Astrocyte (in vitro differentiated cells and primary cell): Measurements from ENCODE around the gene KIAA1614. TPM values are rescaled to one million over a fixed set of nuclear protein-coding genes. Genes with fewer than 3 reads are reported as not detected.

Experiments used
- DNase-seq: peaks from one replicate; pipeline ENCODE4 v3.0.0-alpha.2; 2010; ENCODE audit warnings: low read depth
- FAIRE-seq: peaks from 2 replicates; lab custom pipeline; 2011; peaks lifted over from hg19 to GRCh38; lab: Jason Lieb, UNC
- H2AFZ ChIP-seq: 2 replicates; pipeline ENCODE4 v1.6.0; 2012; ENCODE audit warnings: low read depth, low read length, inconsistent platforms
- H3K27ac ChIP-seq: 2 replicates; pipeline ENCODE4 v1.5.1; 2011; ENCODE audit warnings: low read depth, low read length, inconsistent platforms
- H3K27me3 ChIP-seq: 2 replicates; pipeline ENCODE4 v1.6.0; 2011; ENCODE audit warnings: low read length, inconsistent platforms; ENCODE audit not compliant: insufficient read depth
- H3K36me3 ChIP-seq: 2 replicates; pipeline ENCODE4 v1.5.1; 2011; ENCODE audit warnings: low read length, inconsistent platforms; ENCODE audit not compliant: insufficient read depth
- H3K4me1 ChIP-seq: 2 replicates; pipeline ENCODE4 v1.5.1; 2011; ENCODE audit warnings: low read length, inconsistent platforms; ENCODE audit not compliant: insufficient read depth
- H3K4me2 ChIP-seq: 2 replicates; pipeline ENCODE4 v1.6.0; 2012; ENCODE audit warnings: low read length, inconsistent platforms
- H3K4me3 ChIP-seq: 2 replicates; pipeline ENCODE4 v1.5.1; 2011; ENCODE audit warnings: low read depth, mild to moderate bottlenecking, low read length, inconsistent platforms; ENCODE audit not compliant: insufficient read depth
- H3K79me2 ChIP-seq: 2 replicates; pipeline ENCODE4 v1.6.0; 2012; ENCODE audit warnings: mild to moderate bottlenecking, low read length, inconsistent platforms; ENCODE audit not compliant: insufficient read depth
- H3K9ac ChIP-seq: 2 replicates; pipeline ENCODE4 v1.6.0; 2012; ENCODE audit warnings: mild to moderate bottlenecking, low read length, inconsistent platforms
- H3K9me3 ChIP-seq: 2 replicates; pipeline ENCODE4 v1.5.1; 2012; ENCODE audit warnings: low read depth, mild to moderate bottlenecking, low read length, inconsistent platforms; ENCODE audit not compliant: insufficient read depth
- H4K20me1 ChIP-seq: 2 replicates; pipeline ENCODE4 v1.6.0; 2012; ENCODE audit warnings: low read length, inconsistent platforms; ENCODE audit not compliant: insufficient read depth
- H3K27ac Mint-ChIP-seq: one replicate; pipeline ENCODE4 v1.8.0; 2021; ENCODE audit warnings: mild to moderate bottlenecking, mixed read lengths; ENCODE audit not compliant: unreplicated experiment
- H3K27me3 Mint-ChIP-seq: one replicate; pipeline ENCODE4 v1.8.0; 2021; ENCODE audit warnings: low read depth, mixed read lengths; ENCODE audit not compliant: unreplicated experiment
- H3K36me3 Mint-ChIP-seq: one replicate; pipeline ENCODE4 v1.8.0; 2021; ENCODE audit warnings: low read depth, mixed read lengths; ENCODE audit not compliant: unreplicated experiment
- H3K4me1 Mint-ChIP-seq: one replicate; pipeline ENCODE4 v1.8.0; 2021; ENCODE audit warnings: low read depth, mixed read lengths; ENCODE audit not compliant: unreplicated experiment
- H3K4me3 Mint-ChIP-seq: one replicate; pipeline ENCODE4 v1.8.0; 2021; ENCODE audit warnings: mild to moderate bottlenecking, moderate library complexity, mixed read lengths; ENCODE audit not compliant: unreplicated experiment
- H3K9me3 Mint-ChIP-seq: one replicate; pipeline ENCODE4 v1.8.0; 2021; ENCODE audit warnings: mild to moderate bottlenecking, mixed read lengths; ENCODE audit not compliant: unreplicated experiment
- CTCF ChIP-seq: IDR thresholded peaks from 2 replicates; pipeline ENCODE4 v1.5.1; 2011; ENCODE audit warnings: low read depth, mild to moderate bottlenecking, inconsistent platforms, low read length, moderate library complexity; ENCODE audit not compliant: insufficient read depth
- EZH2 ChIP-seq: IDR thresholded peaks from 2 replicates; pipeline ENCODE4 v1.6.1; 2012; ENCODE audit warnings: mild to moderate bottlenecking, low read length, inconsistent platforms; ENCODE audit not compliant: insufficient read depth
- total RNA-seq: library from RNA; stranded (reverse); gene quantifications from 2 replicates; pipeline ENCODE4 v1.2.1, GENCODE V29; 2021

The KIAA1614 gene
- total RNA-seq, 1 donor from 2014 or later: 0.84 TPM

- peaks cover 23% of the 10 kb centered on the region for H3K36me3 Mint-ChIP-seq
- no peaks in the 10 kb centered on the region for H3K79me2 ChIP-seq
- DNase-seq: no peak
These were observed 39.9 kb downstream of the KIAA1614 start for GRCh38 chr1:180952657-180953013.

GRCh38 chr1:180953291-180954004, 40.8 kb downstream of the KIAA1614 start:
- DNase-seq (no peak), FAIRE-seq (no peak)
- H4K20me1 ChIP-seq: peaks cover 16% of the 10 kb centered on the region
- Mint-ChIP-seq H3K4me3 (no peak overlapping the region), H3K27me3 (no peaks in the 10 kb centered on the region), H3K36me3 (peaks cover 22% of the 10 kb centered on the region), H3K9me3 (peaks cover 4% of the 10 kb centered on the region), H3K27ac (no peak overlapping the region), H3K4me1 (no peaks in the 10 kb centered on the region)
- H3K4me2 ChIP-seq: peak overlapping the region; percentile 88
- no peaks in the 10 kb centered on the region for H3K27me3 ChIP-seq
- peak overlapping the region; percentile 66 for H2AFZ ChIP-seq
- peak overlapping the region; percentile 60 for H3K9ac ChIP-seq
- H3K36me3 ChIP-seq: no peaks in the 10 kb centered on the region
- TF ChIP-seq CTCF (no peak), EZH2 (no peak)
- H3K4me3 ChIP-seq: peak overlapping the region; percentile 51
- H3K4me1 ChIP-seq: peaks cover 8% of the 10 kb centered on the region
- H3K9me3 ChIP-seq: no peaks in the 10 kb centered on the region
- H3K79me2 ChIP-seq: no peaks in the 10 kb centered on the region
- H3K27ac ChIP-seq: no peak overlapping the region

More at GRCh38 chr1:180952657-180953013, 39.9 kb downstream of the KIAA1614 start:
- Histone ChIP-seq H3K9ac (no peak overlapping the region), H3K36me3 (no peaks in the 10 kb centered on the region), H3K4me3 (no peak overlapping the region), H3K27me3 (no peaks in the 10 kb centered on the region), H2AFZ (no peak overlapping the region), H3K27ac (no peak overlapping the region), H3K4me2 (no peak overlapping the region), H3K4me1 (peaks cover 8% of the 10 kb centered on the region), H4K20me1 (peaks cover 16% of the 10 kb centered on the region), H3K9me3 (peaks cover 3% of the 10 kb centered on the region)
- FAIRE-seq: no peak
- TF ChIP-seq EZH2: no peak
- no peak for TF ChIP-seq CTCF
- H3K27ac Mint-ChIP-seq: no peak overlapping the region
- no peaks in the 10 kb centered on the region for H3K4me1 Mint-ChIP-seq
- H3K27me3 Mint-ChIP-seq: no peaks in the 10 kb centered on the region
- H3K4me3 Mint-ChIP-seq: no peak overlapping the region
- peaks cover 9% of the 10 kb centered on the region for H3K9me3 Mint-ChIP-seq
